SK-N-SH treated with all-trans-retinoic acid at 6 μM for 48 hours (cell line): ENCODE data around the gene SLC6A8.
"Not testable (repeated sequence)": the region's sequence is repeated elsewhere in the genome, so short reads cannot be mapped to it uniquely, and the experiment has no call there.

ENCODE experiments used
- ATAC-seq: fragments of 200-7000 bp; cut with Tn5 transposase; 3 replicates; pipeline ENCODE4 v1.9.1; 2020; ENCODE audit warnings: mild to moderate bottlenecking, moderate library complexity
- CREB5 ChIP-seq: fragments of 250-450 bp; sonication (Bioruptor Pico); IDR thresholded peaks from 2 replicates; pipeline ENCODE4 v1.5.1; 2020; ENCODE audit warnings: low read depth, mild to moderate bottlenecking, moderate library complexity
- CSDC2 ChIP-seq: fragments of 250-450 bp; sonication (Bioruptor Pico); IDR thresholded peaks from 2 replicates; pipeline ENCODE4 v1.5.0; 2020; ENCODE audit warnings: mild to moderate bottlenecking, moderate library complexity
- CSRNP3 ChIP-seq: fragments of 250-450 bp; sonication (Bioruptor Pico); IDR thresholded peaks from 2 replicates; pipeline ENCODE4 v1.5.1; 2021; ENCODE audit warnings: mild to moderate bottlenecking, moderate library complexity
- ESRRG ChIP-seq: fragments of 250-450 bp; sonication (Bioruptor Pico); IDR thresholded peaks from 2 replicates; pipeline ENCODE4 v1.6.1; 2021; ENCODE audit warnings: mild to moderate bottlenecking
- GLIS3 ChIP-seq: fragments of 250-450 bp; sonication (Bioruptor Pico); IDR thresholded peaks from 2 replicates; pipeline ENCODE4 v1.5.0; 2020; ENCODE audit warnings: mild to moderate bottlenecking, moderate library complexity
- ISL1 ChIP-seq: fragments of 250-450 bp; sonication (Bioruptor Pico); IDR thresholded peaks from 2 replicates; pipeline ENCODE4 v2.1.2; 2022; ENCODE audit warnings: mild to moderate bottlenecking, moderate library complexity
- POU6F1 ChIP-seq: fragments of 250-450 bp; sonication (Bioruptor Pico); IDR thresholded peaks from 2 replicates; pipeline ENCODE4 v1.8.0; 2021; ENCODE audit warnings: low read depth, mild to moderate bottlenecking, moderate library complexity, borderline replicate concordance
- TSHZ2 ChIP-seq: fragments of 250-450 bp; sonication (Bioruptor Pico); IDR thresholded peaks from 2 replicates; pipeline ENCODE4 v1.5.0; 2020; ENCODE audit warnings: mild to moderate bottlenecking, moderate library complexity
- ZC3H10 ChIP-seq: fragments of 250-450 bp; sonication (Bioruptor Pico); IDR thresholded peaks from 2 replicates; pipeline ENCODE4 v1.5.1; 2021; ENCODE audit warnings: mild to moderate bottlenecking, moderate library complexity
- ZFP3 ChIP-seq: fragments of 250-450 bp; sonication (Bioruptor Pico); IDR thresholded peaks from 2 replicates; pipeline ENCODE4 v1.5.0; 2020; ENCODE audit warnings: mild to moderate bottlenecking, moderate library complexity
- ZFP30 ChIP-seq: fragments of 450-650 bp; formaldehyde crosslinking; IDR thresholded peaks from 2 replicates; pipeline ENCODE4 v1.5.0; 2022; ENCODE audit warnings: mild to moderate bottlenecking, moderate library complexity

SLC6A8 gene

GRCh38 chrX:153744210-153745066 is 56.7 kb downstream of the SLC6A8 start:
- ATAC-seq: no peak
- TF ChIP-seq ISL1 (CRISPR knock-in tag) (no peak), ESRRG (CRISPR knock-in tag) (no peak), POU6F1 (CRISPR knock-in tag) (no peak), CSRNP3 (CRISPR knock-in tag) (no peak), ZFP30 (CRISPR knock-in tag) (no peak), CSDC2 (no peak), TSHZ2 (CRISPR knock-in tag) (no peak), CREB5 (CRISPR knock-in tag) (no peak), ZFP3 (no peak), GLIS3 (CRISPR knock-in tag) (no peak), ZC3H10 (CRISPR knock-in tag) (no peak)

GRCh38 chrX:153745067-153745433 is 57.3 kb downstream of the SLC6A8 start:
- not testable (repeated sequence) for ATAC-seq
